HG02610 (cell line): ENCODE data around the gene OLFML2B.

ENCODE experiments used
- ATAC-seq: cut with Tn5 transposase; IDR thresholded peaks from one replicate; pipeline ENCODE4 v1.9.1; 2021; ENCODE audit warnings: mild to moderate bottlenecking, moderate library complexity; ENCODE audit not compliant: unreplicated experiment

The OLFML2B gene

DNA sequence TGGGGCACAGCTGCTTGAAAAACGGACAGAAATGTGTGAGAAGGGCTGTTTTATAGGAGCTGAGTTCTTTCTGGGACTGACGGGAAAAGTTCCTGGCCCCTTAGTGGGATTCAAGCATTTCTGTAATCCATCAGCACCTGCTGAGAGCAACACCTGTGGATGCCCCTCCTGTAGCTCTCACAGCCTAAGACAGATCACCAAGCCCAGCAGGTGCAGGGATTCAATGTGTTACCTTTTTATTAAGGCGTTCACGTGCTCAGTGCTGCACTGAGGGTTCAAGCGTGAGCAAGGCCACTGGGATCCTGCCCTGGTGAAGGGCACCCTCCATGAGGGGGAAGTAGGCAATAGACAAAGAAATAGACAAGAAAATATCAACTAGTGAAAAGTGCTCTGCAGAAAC is 14.9 kb downstream of the OLFML2B start:
- ATAC-seq = no peak

DNA sequence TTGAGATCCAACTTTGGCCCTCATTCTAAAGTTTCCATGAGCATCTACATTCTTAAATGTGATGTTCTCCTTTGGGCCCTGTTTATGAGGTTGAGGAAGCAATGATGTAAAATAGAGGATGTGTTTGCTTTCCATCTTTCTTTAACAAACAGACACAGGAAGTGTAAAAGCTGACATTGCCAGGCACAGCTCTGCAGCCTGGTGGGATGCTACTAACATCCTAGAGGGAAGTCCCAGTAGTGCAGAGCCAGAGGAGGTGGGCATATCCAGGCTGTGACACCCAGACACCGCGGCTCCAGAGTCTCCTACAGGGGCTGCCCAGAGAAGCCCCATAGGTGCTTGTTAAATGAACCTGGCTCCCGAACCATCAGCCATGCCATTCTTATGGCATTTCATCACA is 16.2 kb downstream of the OLFML2B start:
- no peak for ATAC-seq

- no peak for ATAC-seq
These were observed 17.6 kb downstream of the OLFML2B start for GRCh38 chr1:162006081-162006480.

DNA sequence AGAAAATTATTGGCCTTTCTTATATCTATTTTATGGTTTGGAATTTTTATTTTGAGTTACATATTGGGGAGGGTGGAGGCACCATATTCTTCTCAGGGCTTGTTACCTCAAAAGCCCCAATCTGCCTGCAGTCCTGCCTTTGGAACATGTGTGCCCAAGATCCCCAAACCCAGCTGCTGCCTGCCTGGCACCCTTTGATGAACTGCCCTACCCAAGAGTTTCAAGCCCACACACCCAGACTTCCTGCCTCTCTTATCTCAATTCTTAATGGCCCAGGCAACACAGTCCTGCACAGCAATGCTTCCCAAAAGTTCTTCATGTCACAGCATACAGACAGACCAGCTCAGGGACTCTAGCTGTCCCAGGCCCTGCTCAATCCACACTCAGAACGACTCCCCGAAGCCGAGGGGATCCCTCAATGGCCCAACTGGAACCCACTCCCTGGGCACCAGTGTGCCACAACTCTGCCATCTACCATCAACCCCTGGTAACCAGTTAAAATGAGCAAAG is 19.2 kb downstream of the OLFML2B start:
- no peak for ATAC-seq

- no peak for ATAC-seq
These were observed 19.8 kb downstream of the OLFML2B start for GRCh38 chr1:162003830-162004215.

DNA sequence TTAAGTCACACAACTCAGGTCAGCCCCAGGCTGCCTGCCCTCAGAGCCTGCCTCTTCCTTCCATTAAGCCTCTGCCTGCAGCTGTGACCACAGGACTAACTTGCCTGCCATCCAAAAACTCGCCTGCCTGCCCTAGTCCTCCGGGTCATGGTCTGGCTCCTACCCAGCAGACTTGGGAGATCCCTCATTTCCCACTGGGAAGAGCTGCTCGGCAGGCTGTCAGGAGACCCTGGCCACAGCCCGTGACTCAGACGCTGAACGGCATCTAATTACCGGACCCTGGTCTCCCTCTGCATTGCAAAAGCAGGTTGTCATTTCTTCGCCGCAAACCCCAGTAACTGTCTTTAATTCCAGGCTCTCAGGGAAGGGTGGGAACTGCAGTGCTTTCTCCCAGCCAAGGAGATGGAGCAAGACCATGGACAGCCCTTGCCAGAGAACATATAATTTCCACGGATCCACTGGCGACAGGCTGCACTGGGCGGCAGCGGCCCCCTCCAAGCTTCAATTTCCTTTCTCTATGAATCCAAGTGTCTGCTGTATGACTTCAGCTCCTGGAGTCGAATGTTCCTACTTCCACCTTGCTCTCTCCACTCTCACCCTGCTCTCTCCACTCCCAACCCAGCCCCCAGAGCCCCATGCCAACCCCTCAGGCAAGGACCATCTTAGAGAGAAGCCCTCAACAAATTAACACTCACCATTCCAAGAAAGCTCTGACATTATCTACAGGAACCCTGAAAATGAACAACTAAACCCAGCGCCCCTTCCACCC is 20.4 kb downstream of the OLFML2B start:
- ATAC-seq = no peak

GRCh38 chr1:162000053-162000420 is 23.6 kb downstream of the OLFML2B start:
- no peak for ATAC-seq

DNA sequence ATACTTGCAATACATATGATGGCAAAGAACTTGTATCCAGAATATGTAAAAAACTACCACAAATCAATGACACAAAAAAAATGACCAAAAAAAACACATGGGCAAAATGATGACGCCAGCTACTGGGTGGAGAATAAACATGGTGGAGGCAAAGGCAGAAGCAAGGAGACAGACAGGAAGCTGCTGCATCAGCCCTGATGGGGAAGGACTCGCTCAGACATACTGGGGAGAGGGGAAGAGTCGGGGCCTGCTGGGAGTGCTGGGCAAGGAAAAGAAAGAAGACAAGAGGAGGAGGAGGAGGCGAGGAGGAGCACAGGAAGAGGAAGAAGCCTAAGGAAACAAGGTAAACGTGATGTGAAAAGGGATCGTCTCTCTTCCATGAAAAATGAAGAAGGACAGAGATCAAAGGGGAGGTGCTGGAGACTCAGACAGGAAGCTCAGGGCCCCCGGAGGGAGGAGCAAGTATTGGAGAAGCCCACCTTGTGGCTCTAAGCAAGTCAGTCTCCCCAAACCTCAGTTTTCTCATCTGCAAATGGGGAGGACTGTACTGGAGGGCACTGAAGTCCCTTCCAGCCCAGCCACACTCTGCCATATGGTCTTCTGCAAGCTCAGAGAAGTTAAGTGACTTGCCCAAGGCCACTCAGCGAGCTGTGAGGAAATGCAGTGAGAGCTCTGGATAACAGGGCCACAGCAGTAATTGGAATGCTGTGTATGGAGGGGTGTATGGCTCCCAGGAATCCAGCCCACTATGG is 24.2 kb downstream of the OLFML2B start:
- ATAC-seq = no peak

DNA sequence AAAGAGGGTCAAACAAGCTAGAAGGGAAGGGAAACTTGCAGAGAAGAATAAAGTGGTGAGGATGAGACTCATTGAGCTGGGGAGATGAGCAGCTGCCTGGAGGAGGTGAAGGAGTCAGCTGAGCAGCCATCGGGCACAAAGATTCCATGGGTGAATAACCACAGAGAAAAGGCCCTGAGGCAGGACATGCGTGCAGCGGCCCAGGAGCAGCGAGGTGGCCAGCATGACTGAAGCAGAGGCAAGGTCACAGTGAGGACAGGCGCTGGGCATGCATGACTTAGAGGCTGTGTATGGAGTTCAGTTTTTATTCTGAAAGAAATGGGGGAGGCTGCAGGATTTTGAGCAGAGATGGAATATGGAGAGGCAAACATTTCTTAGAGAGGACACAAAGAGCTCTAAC is 24.9 kb downstream of the OLFML2B start:
- ATAC-seq = no peak

GRCh38 chr1:161997152-161997551 is 26.5 kb downstream of the OLFML2B start:
- ATAC-seq = no peak

DNA sequence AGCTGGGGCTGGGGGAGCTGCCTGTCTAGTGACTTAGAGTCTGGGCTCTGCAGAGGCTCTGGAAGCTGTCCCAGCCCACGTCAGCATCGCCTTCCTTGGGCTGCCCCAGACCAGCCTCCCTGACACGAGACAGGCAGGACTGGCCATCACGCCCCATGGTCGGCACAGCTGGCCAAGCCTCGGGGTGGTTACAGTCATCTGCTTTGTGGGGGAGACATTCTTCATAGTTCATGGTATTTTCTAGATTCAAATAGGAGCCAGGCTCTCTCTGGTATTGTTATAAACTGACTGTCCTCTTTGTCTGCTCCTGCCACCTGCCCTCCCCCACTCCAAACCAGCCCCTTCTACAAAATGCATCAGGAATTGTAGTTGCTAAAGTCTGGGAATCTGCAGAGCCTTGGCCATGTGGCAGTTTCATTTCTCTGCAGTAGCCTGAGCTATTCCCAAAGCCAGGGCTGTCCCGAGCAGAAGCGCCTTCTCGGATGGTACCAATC is 29.4 kb downstream of the OLFML2B start:
- no peak for ATAC-seq

GRCh38 chr1:161993576-161993975 is 30.1 kb downstream of the OLFML2B start:
- no peak for ATAC-seq

GRCh38 chr1:161989786-161990185 is 33.9 kb downstream of the OLFML2B start:
- no peak for ATAC-seq

DNA sequence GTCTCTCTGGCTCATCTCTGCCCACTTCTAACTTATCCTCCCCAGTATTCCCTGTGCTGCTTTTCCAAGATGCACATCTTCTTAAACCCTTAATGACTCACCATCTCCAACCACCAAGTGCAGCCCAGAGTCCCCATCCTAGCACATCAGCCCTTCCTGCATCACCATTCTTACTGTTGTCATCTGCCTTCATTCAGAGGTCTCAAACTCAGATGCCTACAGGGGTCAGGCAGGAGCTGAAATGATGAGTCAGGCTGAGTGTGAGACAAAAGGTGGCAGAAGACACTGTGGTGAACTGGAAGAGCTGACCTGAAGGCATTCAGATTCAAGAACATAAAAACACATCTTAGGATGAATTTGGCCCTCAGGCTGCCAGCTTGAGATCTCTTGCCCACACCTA is 34.6 kb downstream of the OLFML2B start:
- ATAC-seq = no peak

DNA sequence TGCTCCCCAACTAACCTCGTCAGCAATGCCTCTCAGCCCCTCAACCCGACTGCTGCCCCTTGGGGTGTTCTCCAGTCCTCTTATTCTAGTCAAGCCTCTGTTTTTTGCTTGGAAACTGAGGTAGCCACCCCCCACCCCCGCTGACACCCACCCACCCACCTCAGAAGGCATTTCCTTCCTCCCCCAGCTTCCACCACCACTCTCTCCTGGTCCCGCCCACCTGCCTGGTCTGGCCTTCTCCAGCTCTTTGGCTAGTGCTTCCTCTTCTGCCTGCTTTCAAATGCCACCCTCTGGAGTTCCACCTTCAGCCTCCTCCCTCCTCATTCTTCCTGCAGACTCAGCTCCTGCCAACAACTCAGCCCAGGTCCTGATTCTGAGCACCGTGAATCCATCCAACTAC is 35.3 kb downstream of the OLFML2B start:
- no peak for ATAC-seq

- ATAC-seq = no peak
These were observed 35.8 kb downstream of the OLFML2B start for GRCh38 chr1:161987872-161988271.

GRCh38 chr1:161987303-161987702 is 36.4 kb downstream of the OLFML2B start:
- no peak for ATAC-seq

GRCh38 chr1:161986328-161986727 is 37.3 kb downstream of the OLFML2B start:
- no peak for ATAC-seq

DNA sequence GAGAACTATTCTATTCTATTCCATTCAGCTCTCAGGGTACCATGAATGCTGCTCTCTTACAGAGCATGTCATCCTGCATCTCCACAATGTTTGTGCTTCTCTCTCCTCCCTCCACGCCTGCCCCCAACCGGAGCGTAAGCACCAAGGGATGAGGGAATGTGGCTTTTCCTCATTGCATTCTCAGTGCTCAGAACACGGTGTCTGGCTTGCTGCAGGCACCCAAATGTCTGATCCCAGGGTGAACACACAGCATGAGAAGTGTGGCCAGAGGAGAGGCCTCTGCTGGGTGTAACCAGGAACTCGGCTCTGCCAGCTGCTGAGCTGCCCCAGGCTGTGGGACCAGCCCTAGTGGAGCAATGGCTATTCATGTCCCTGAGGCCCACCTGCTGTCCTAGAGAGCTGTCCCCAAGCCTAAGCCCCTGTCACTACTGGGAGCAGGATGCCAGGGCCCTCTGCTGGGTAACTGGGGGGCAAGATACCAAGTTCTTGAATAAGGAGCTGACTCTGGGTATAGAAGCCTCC is 38.3 kb downstream of the OLFML2B start:
- ATAC-seq = no peak

- ATAC-seq = no peak
These were observed 39.9 kb downstream of the OLFML2B start for GRCh38 chr1:161983725-161984124.

- no peak for ATAC-seq
These were observed 40.8 kb downstream of the OLFML2B start for GRCh38 chr1:161982917-161983316.

DNA sequence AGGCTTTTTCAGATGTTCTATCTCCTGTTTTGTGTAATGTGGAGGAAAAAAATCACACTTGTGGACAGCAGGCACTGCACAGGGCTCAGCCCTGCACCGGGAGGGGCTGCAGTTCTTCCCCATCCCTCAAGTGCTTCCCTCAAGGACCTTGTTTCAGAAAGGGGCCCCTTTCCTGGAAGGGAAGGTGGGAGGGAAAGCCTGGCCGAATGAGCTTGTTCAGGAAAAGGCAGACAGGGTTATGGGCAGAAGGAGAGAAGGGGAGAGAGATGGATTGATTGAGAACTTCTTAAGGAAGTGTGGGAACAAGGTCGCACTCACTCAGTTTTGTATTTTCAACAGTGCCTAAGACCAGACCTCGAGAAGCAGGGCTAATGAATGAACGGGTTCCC is 41.2 kb downstream of the OLFML2B start:
- ATAC-seq = no peak
